ENCODE results near the gene TUBA1B. TPM values are rescaled to one million over a fixed set of nuclear protein-coding genes. Genes with fewer than 3 reads are reported as not detected.

Gene TUBA1B
- total RNA-seq, 1 experiment from 2014 or later = 369 TPM

DNA sequence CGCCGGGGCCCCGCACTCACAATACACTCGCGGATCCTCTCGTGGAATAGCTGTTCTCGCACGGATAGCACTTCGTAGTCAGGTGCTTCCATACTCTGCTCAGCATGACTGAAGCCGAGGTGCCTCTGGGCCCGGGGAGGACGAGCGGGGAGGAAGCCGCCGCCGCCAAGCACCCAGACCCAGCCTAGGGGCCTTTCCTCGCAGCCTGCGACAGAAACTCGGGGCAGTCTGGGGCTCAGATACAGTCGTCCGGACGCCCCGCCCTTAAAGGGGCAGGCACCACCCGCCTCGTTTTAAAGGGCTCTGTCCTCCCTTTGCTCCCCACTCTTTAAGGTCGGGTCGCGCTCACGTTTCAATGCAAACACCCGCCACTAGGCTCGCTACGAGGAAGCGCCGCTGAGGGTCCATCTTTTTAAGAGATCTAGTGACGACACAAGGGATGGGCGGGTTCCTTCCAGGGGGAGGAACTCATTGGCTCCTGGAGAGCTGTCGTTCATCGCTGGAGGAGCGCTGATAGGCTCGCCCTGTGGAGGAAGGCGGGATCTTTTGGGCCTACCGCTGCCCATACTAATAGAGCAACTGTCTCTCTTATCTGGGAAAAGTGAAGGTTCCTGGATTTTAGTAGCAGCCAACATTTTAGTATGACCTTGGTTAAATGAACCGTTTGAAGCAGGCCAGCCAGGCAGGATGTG, 20.6 kb downstream of the TUBA1B start, which contains the start of gene LMBR1L:
LMBR1L (minus strand) TSS at position 384 of the 692 bp plus-strand sequence; CDS start at position 92, 292 bp downstream.
- peak; percentile 99 for DNase-seq (ENCODE audit: unreplicated experiment)
- Mint-ChIP-seq H3K9me3 (ENCODE audit: unreplicated experiment) (no peaks in the 10 kb centered on the region), H3K27me3 (ENCODE audit: insufficient read depth, unreplicated experiment) (no peaks in the 10 kb centered on the region), H3K4me1 (ENCODE audit: insufficient read depth, unreplicated experiment) (peaks cover 18% of the 10 kb centered on the region), H3K36me3 (ENCODE audit: insufficient read depth, unreplicated experiment) (no peaks in the 10 kb centered on the region), H3K4me3 (ENCODE audit: unreplicated experiment) (peak within 1 kb of the TSS; percentile 86), H3K27ac (ENCODE audit: low read depth, unreplicated experiment) (peak within 1 kb of the TSS; percentile 97)
- peak; percentile 14 for TF ChIP-seq CTCF (IDR thresholded peaks at IDR 0.05; ENCODE audit: unreplicated experiment)
- BruUV-seq (replicated peaks) = no TSS peak
- intact Hi-C loops (cut with micrococcal nuclease) = loop anchor here (1.0 kb wide), 1 partner anchor 125 kb away; no protein-coding TSS in a partner anchor
- ChIA-PET POLR2A (interaction anchor here (0.6 to 7.2 kb wide), 30 partner anchors 9 to 953 kb away, joined by 3 to 150 read pairs (median 4); partner anchors contain the start of genes ADCY6, ARF3, ASB8 and DHH), CTCF (interaction anchor here (0.5 to 5.3 kb wide), 13 partner anchors 10 to 125 kb away, joined by 3 to 37 read pairs (median 5); partner anchors contain the start of gene TUBA1B)

DNA sequence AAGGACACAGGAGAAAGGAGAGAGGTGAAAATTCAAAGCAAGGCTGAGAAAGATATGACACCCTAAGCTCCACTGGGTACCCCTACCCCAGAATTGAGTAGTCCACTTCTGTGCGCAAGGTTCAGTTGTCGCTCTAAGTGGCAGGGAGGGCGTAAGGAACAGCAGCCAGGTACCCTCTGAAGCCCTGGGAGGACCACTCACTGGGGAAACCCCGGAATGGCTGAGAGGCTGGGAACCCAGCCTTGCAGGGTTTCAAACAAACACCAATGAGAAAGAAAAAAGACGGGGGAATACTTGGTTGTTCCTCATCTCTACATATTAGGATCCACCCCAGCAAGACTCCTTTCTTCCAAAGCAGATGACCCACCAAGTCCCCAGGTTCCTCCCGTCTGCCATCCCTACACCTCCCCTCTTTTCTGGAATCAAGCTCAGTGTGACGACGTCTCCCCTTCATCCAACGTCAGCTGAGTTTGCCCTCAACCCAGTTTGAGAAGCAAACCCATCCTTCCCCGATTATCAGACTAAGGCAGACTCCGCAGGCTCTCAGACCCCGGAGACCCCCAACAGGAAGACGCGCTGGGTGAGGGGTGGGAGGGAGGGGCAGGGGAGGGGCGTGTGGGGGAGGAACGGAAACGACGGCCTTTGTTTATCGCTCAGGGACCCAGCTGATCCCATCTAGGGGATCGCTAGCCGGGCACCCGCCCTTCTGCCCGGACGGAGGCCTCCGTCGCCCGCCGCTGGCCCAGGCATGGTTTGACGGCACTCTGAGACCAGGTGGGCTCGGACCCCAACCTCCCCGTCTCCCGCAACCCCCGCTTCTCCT, 21.3 kb downstream of the TUBA1B start:
- intact Hi-C loops (cut with micrococcal nuclease) = loop anchor here (1.0 kb wide), 1 partner anchor 125 kb away; no protein-coding TSS in a partner anchor
- TF ChIP-seq CTCF (IDR thresholded peaks at IDR 0.05; ENCODE audit: unreplicated experiment) = no peak
- H3K36me3 Mint-ChIP-seq (ENCODE audit: insufficient read depth, unreplicated experiment) = no peaks in the 10 kb centered on the region
- H3K9me3 Mint-ChIP-seq (ENCODE audit: unreplicated experiment) = no peaks in the 10 kb centered on the region
- TSS peak; percentile 35 for BruUV-seq (replicated peaks)
- H3K4me1 Mint-ChIP-seq (ENCODE audit: insufficient read depth, unreplicated experiment) = peaks cover 23% of the 10 kb centered on the region
- H3K27me3 Mint-ChIP-seq (ENCODE audit: insufficient read depth, unreplicated experiment) = no peaks in the 10 kb centered on the region
- ChIA-PET CTCF (interaction anchor here (0.5 to 5.0 kb wide), 13 partner anchors 10 to 309 kb away, joined by 3 to 27 read pairs (median 5); partner anchors contain the start of gene TUBA1B), POLR2A (interaction anchor here (0.5 to 7.2 kb wide), 31 partner anchors 10 to 952 kb away, joined by 3 to 150 read pairs (median 3); partner anchors contain the start of genes ADCY6, ARF3, ASB8 and DHH)
- DNase-seq (ENCODE audit: unreplicated experiment) = no peak
- peak overlapping the region; percentile 86 for H3K4me3 Mint-ChIP-seq (ENCODE audit: unreplicated experiment)
- H3K27ac Mint-ChIP-seq (ENCODE audit: low read depth, unreplicated experiment) = peak overlapping the region; percentile 97

DNA sequence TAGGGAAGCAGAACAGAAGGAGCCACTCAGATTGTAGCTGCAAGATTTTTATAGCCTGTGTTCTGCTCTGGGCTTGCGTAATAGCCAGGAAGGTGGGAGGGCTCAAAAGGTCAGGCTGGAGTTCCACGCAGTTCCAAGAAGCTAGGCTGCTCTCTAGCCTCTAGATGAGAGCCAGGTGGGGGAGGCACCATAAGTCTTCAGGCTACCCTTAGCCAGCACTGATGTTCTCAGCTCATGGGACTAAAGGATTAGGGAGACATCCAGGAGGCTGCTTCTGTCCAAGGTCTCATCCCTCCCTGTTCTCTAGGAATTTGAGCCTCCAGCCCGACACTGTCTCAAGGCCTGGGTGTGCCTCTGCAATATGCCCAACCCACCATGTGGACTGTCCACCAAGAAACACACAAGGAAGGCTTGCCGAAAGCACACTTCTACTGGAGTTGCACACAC, 22.2 kb downstream of the TUBA1B start:
- no TSS peak for BruUV-seq (replicated peaks)
- TF ChIP-seq CTCF (IDR thresholded peaks at IDR 0.05; ENCODE audit: unreplicated experiment) = no peak
- CTCF ChIA-PET = interaction anchor here (0.6 to 5.0 kb wide), 11 partner anchors 9 to 472 kb away, joined by 3 to 27 read pairs (median 7); partner anchors contain the start of gene TUBA1B

More for the DNA sequence above, 22.2 kb downstream of the TUBA1B start:
- Mint-ChIP-seq H3K4me3 (ENCODE audit: unreplicated experiment) (peak overlapping the region; percentile 86), H3K36me3 (ENCODE audit: insufficient read depth, unreplicated experiment) (no peaks in the 10 kb centered on the region), H3K27ac (ENCODE audit: low read depth, unreplicated experiment) (peak overlapping the region; percentile 97), H3K27me3 (ENCODE audit: insufficient read depth, unreplicated experiment) (no peaks in the 10 kb centered on the region), H3K4me1 (ENCODE audit: insufficient read depth, unreplicated experiment) (peaks cover 23% of the 10 kb centered on the region), H3K9me3 (ENCODE audit: unreplicated experiment) (no peaks in the 10 kb centered on the region)
- peak; percentile 60 for DNase-seq (ENCODE audit: unreplicated experiment)
- intact Hi-C loops (cut with micrococcal nuclease) = no loop called here
- POLR2A ChIA-PET = interaction anchor here (0.6 to 7.2 kb wide), 13 partner anchors 10 to 160 kb away, joined by 3 to 150 read pairs (median 14); partner anchors contain the start of genes DHH, PRKAG1, RHEBL1 and TUBA1B

Measured in MCF 10A (cell line).